HG03196 (cell line): ENCODE data around the gene TM2D1.
"Not testable (repeated sequence)": the region's sequence is repeated elsewhere in the genome, so short reads cannot be mapped to it uniquely, and the experiment has no call there.

Source experiments
- ATAC-seq: cut with Tn5 transposase; IDR thresholded peaks from one replicate; pipeline ENCODE4 v1.9.1; 2021; ENCODE audit not compliant: unreplicated experiment

Gene TM2D1

GRCh38 chr1:61718996-61719663 lies 5.8 kb downstream of the TM2D1 start:
- ATAC-seq: not testable (repeated sequence)

DNA sequence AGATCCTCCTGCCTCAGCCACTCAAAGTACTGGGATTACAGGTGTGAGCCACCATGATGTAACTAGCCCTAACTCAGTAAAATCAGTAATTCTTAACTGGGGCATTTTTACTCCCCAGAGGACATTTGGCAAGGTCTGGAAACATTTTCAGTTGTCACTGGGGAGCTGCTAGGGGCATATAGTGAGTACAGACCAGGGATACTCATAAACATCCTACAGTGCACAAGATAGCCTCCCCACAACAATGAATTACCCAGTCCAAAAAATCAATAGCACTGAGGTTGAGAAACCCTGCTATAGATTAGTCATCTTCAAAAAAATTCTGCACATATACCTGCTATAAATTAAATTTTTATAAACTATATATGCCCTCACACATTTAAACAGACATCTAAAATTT lies 13.0 kb downstream of the TM2D1 start:
- no peak for ATAC-seq

GRCh38 chr1:61711257-61711656 lies 13.7 kb downstream of the TM2D1 start:
- not testable (repeated sequence) for ATAC-seq

GRCh38 chr1:61709908-61710289 lies 15.0 kb downstream of the TM2D1 start:
- ATAC-seq: no peak

DNA sequence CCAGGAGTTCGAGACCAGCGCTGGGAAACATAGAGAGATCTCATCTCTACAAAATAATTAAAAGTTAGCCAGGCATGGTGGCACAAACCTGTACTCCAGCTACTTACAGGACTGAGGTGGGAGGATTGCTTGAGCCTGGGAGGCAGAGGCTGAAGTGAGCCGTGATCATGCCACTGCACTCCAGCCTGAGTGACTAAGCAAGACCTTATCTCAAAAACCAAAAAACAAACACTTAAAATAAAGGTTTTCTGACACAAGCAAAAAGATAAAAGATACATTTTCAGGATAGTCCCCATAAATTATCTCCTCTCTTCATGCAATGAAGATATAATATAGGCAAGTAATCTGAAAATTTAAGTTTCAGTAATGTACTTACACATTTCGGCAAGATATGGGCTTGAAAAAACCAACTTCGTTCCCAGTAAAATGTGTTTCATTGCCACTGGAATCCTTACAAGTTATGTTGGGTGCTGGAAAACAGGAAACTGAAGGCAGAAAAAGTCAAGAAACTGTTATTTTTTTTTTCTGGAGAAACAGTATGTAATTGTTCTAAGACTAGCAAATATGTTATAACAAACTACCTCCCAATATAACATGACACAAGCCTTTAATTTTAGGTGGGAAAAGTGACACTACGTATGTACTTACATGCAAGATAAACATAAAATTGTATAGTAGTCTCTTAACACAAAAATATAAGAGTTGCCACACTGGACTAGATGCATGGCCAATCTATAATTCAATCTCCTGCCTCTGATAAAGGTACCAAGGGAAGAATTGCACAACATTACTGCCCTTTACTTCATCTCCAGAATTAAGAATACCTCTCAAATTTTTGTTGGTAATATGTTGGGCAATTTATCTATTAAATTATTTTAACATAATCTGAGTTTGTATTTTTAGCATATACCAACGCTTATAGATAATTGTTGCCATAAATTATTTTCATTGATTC lies 15.7 kb downstream of the TM2D1 start:
- no peak for ATAC-seq

- no peak for ATAC-seq
These were observed 24.8 kb downstream of the TM2D1 start for GRCh38 chr1:61699911-61700851.

- no peak for ATAC-seq
These were observed 32.7 kb downstream of the TM2D1 start for GRCh38 chr1:61692155-61692800.

GRCh38 chr1:61687901-61688300 lies 37.0 kb downstream of the TM2D1 start:
- no peak for ATAC-seq

GRCh38 chr1:61682891-61683290 lies 42.0 kb downstream of the TM2D1 start:
- ATAC-seq: no peak

GRCh38 chr1:61680500-61680899 lies 44.4 kb downstream of the TM2D1 start:
- ATAC-seq: no peak

DNA sequence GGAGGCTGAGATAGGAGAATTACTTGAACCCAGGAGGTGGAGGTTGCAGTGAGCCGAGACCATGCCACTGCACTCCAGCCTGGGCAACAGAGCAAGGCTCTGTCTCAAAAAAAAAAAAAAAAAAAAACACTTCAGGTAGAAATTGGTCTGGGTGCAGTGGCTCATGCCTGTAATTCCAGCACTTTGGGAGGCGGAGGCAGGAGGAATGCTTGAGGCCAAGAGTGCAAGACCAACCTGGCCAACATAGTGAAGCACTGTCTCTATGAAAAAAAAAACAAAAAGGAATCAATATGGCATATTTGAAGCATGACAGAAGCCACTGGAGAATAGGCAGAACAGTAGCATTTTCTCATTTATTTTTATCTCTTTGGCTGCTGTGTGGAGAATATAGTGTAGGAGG lies 48.1 kb downstream of the TM2D1 start:
- not testable (repeated sequence) for ATAC-seq

- ATAC-seq: no peak
These were observed 50.7 kb downstream of the TM2D1 start for GRCh38 chr1:61674221-61674620.

DNA sequence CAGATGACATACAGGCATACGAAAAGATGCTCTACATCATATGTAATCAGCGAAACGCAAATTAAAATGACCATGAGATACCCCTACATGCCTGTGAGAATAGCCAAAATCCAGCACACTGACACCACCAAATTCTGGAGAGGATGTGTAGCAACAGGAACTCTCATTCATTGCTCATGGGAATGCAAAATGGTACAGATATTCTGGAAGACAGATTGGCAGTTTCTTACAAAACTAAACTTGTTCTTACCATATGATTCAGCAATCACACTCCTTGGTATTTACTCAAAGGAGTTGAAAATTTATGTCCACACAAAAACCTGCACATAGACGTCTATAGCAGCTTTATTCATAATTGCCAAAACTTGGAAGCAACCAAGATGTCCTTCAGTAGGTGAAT lies 52.6 kb downstream of the TM2D1 start:
- ATAC-seq: no peak

DNA sequence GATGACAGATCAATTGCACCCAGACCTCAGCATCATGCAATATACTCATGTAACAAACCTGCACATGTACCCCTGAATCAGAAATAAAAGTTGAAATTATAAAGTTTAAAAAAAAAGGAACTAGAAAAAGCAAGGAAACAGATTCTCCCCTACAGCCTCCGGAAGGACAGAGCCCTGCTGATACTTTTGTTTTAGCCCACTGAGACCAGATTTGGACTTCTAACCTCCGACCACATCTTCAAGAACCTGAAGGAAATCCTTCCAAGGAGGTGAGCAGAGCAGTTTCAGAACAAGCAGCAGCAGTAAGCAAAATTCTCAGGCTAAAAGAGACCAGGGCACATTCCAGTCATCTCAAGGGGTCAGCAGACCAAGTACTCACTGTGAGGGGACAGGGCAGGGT lies 54.5 kb downstream of the TM2D1 start:
- ATAC-seq: no peak

- no peak for ATAC-seq
These were observed 54.9 kb downstream of the TM2D1 start for GRCh38 chr1:61670016-61670415.

GRCh38 chr1:61659061-61659460 lies 65.9 kb downstream of the TM2D1 start:
- ATAC-seq: no peak

DNA sequence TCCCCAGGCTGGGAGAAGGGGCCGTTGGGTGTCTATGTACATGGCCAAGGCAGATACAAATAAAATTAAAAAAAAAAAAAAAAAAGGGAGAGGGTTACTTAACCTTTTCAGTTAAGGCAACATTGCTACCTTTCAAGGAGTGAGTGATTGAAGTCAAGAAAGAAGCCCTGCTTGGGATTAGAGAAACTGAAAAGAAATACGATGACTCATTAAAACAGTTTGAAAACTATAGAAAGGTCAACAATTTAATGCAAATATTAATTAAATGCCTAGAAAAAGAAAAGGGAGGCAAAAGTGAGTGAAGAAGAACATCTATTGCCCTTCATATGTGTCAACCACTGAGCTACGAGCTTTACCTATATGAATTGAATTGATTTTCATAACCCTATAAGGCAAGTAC lies 69.5 kb downstream of the TM2D1 start:
- no peak for ATAC-seq

DNA sequence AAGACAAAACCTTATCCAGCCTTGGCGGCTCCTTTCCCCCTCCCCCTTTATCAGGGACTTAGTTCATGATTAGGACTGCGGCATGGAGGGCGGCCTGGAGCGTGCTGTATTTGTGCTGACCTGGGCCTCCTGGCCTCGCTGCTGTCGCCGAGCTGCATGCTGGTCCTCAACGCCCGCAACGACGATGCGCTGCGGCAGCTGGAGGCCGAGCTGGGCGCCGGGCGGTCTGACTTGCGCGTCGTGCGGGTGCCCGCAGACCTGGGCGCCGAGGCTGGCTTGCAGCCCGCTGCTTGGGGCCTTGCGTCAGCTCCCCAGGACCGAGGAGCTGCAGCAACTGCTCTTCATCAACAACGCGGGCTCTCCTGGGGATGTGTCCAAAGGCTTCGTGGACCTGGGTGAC lies 70.9 kb downstream of the TM2D1 start:
- ATAC-seq: no peak

- no peak for ATAC-seq
These were observed 75.8 kb downstream of the TM2D1 start for GRCh38 chr1:61648983-61649742.

DNA sequence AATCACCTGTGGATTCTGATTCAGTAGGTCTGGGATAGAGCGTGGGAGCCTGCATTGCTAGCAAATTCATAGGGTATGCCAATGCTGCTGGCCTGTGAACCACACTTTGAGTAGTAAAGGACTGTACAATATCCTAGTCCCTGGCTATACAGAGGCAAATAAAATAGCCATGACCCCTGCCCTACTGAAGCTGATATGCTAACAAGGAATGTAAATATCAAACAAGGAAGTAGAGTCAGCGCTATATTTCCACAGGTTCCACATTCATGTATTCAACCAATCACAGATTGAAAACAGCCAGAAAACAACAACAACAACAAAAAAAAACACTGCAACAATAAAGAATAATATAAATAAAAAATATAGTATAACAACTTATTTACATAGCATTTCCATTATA lies 77.8 kb downstream of the TM2D1 start:
- no peak for ATAC-seq
